ENCODE results near the gene ST3GAL3.
A peak's percentile ranks its signal among the peaks of the same experiment; 100 is the strongest.

Gene ST3GAL3

GRCh38 chr1:43969746-43970466, 262.6 kb downstream of the ST3GAL3 start, which contains the start of gene DPH2:
Gene DPH2, plus strand, starts transcription at chr1:43970010. Its CDS starts 166 bp downstream, at chr1:43970176.
- no peak within 1 kb of the TSS for H3K27ac ChIP-seq (ENCODE audit: insufficient read depth, low read depth, low read length, poor library complexity, severe bottlenecking)
- peak within 1 kb of the TSS; percentile 97 for H3K4me3 ChIP-seq (ENCODE audit: insufficient read depth, low read depth, low read length)
- WGBS, 2 experiments, result 1% methylated on average over 44 to 47 of the region's 47 CpGs

GRCh38 chr1:43970502-43970901, 263.2 kb downstream of the ST3GAL3 start:
- no peak overlapping the region for H3K27ac ChIP-seq (ENCODE audit: insufficient read depth, low read depth, low read length, poor library complexity, severe bottlenecking)
- WGBS, 2 experiments, result 57 to 63% methylated on average over 5 of the region's 5 CpGs

More at GRCh38 chr1:43969746-43970466, 262.6 kb downstream of the ST3GAL3 start, which contains the start of gene DPH2:
- Histone ChIP-seq H3K36me3 (ENCODE audit: control insufficient read depth, insufficient read depth, low read length) (no peaks in the 10 kb centered on the region), H3K4me1 (ENCODE audit: control insufficient read depth, insufficient read depth, low read length) (peaks cover 7% of the 10 kb centered on the region), H3K9me3 (ENCODE audit: control insufficient read depth, low read length) (no peaks in the 10 kb centered on the region), H3K27me3 (ENCODE audit: control insufficient read depth, insufficient read depth, low read length, poor library complexity, severe bottlenecking) (no peaks in the 10 kb centered on the region)

GRCh38 chr1:43970911-43971310, 263.6 kb downstream of the ST3GAL3 start:
- H3K9me3 ChIP-seq (ENCODE audit: control insufficient read depth, low read length), result no peaks in the 10 kb centered on the region
- H3K36me3 ChIP-seq (ENCODE audit: control insufficient read depth, insufficient read depth, low read length), result no peaks in the 10 kb centered on the region
- H3K4me1 ChIP-seq (ENCODE audit: control insufficient read depth, insufficient read depth, low read length), result peaks cover 11% of the 10 kb centered on the region
- no peaks in the 10 kb centered on the region for H3K27me3 ChIP-seq (ENCODE audit: control insufficient read depth, insufficient read depth, low read length, poor library complexity, severe bottlenecking)
- peak overlapping the region; percentile 97 for H3K4me3 ChIP-seq (ENCODE audit: insufficient read depth, low read depth, low read length)
- WGBS, 2 experiments, result 94 to 95% methylated on average over 9 of the region's 9 CpGs
- H3K27ac ChIP-seq (ENCODE audit: insufficient read depth, low read depth, low read length, poor library complexity, severe bottlenecking), result no peak overlapping the region

More at GRCh38 chr1:43970502-43970901, 263.2 kb downstream of the ST3GAL3 start:
- H3K36me3 ChIP-seq (ENCODE audit: control insufficient read depth, insufficient read depth, low read length), result no peaks in the 10 kb centered on the region
- peaks cover 7% of the 10 kb centered on the region for H3K4me1 ChIP-seq (ENCODE audit: control insufficient read depth, insufficient read depth, low read length)
- H3K4me3 ChIP-seq (ENCODE audit: insufficient read depth, low read depth, low read length), result peak overlapping the region; percentile 97
- no peaks in the 10 kb centered on the region for H3K27me3 ChIP-seq (ENCODE audit: control insufficient read depth, insufficient read depth, low read length, poor library complexity, severe bottlenecking)
- no peaks in the 10 kb centered on the region for H3K9me3 ChIP-seq (ENCODE audit: control insufficient read depth, low read length)

- Histone ChIP-seq H3K27ac (ENCODE audit: insufficient read depth, low read depth, low read length, poor library complexity, severe bottlenecking) (no peak overlapping the region), H3K9me3 (ENCODE audit: control insufficient read depth, low read length) (no peaks in the 10 kb centered on the region), H3K4me1 (ENCODE audit: control insufficient read depth, insufficient read depth, low read length) (peaks cover 17% of the 10 kb centered on the region), H3K27me3 (ENCODE audit: control insufficient read depth, insufficient read depth, low read length, poor library complexity, severe bottlenecking) (no peaks in the 10 kb centered on the region), H3K36me3 (ENCODE audit: control insufficient read depth, insufficient read depth, low read length) (peaks cover 4% of the 10 kb centered on the region), H3K4me3 (ENCODE audit: insufficient read depth, low read depth, low read length) (no peak overlapping the region)
- 95 to 96% methylated on average over 17 of the region's 17 CpGs for WGBS, 2 experiments
Observed at GRCh38 chr1:43971336-43971980, 264.1 kb downstream of the ST3GAL3 start.

GRCh38 chr1:43973981-43974442, 266.7 kb downstream of the ST3GAL3 start:
- Histone ChIP-seq H3K9me3 (ENCODE audit: control insufficient read depth, low read length) (no peaks in the 10 kb centered on the region), H3K27ac (ENCODE audit: insufficient read depth, low read depth, low read length, poor library complexity, severe bottlenecking) (no peak overlapping the region), H3K4me3 (ENCODE audit: insufficient read depth, low read depth, low read length) (peak overlapping the region; percentile 93), H3K36me3 (ENCODE audit: control insufficient read depth, insufficient read depth, low read length) (peaks cover 18% of the 10 kb centered on the region), H3K4me1 (ENCODE audit: control insufficient read depth, insufficient read depth, low read length) (peaks cover 23% of the 10 kb centered on the region), H3K27me3 (ENCODE audit: control insufficient read depth, insufficient read depth, low read length, poor library complexity, severe bottlenecking) (no peaks in the 10 kb centered on the region)
- WGBS, 2 experiments, result 44 to 46% methylated on average over 9 of the region's 9 CpGs

- peaks cover 23% of the 10 kb centered on the region for H3K4me1 ChIP-seq (ENCODE audit: control insufficient read depth, insufficient read depth, low read length)
- H3K27ac ChIP-seq (ENCODE audit: insufficient read depth, low read depth, low read length, poor library complexity, severe bottlenecking), result peak within 1 kb of the TSS; percentile 31
- WGBS, 2 experiments, result 0 to 1% methylated on average over 93 of the region's 93 CpGs
- H3K27me3 ChIP-seq (ENCODE audit: control insufficient read depth, insufficient read depth, low read length, poor library complexity, severe bottlenecking), result no peaks in the 10 kb centered on the region
- H3K36me3 ChIP-seq (ENCODE audit: control insufficient read depth, insufficient read depth, low read length), result peaks cover 18% of the 10 kb centered on the region
- no peaks in the 10 kb centered on the region for H3K9me3 ChIP-seq (ENCODE audit: control insufficient read depth, low read length)
- peak within 1 kb of the TSS; percentile 93 for H3K4me3 ChIP-seq (ENCODE audit: insufficient read depth, low read depth, low read length)
Observed at GRCh38 chr1:43974443-43975248, 267.3 kb downstream of the ST3GAL3 start, which contains the start of gene ATP6V0B. Gene ATP6V0B, plus strand, starts transcription at chr1:43974960. Its CDS starts 81 bp downstream, at chr1:43975041.

- Histone ChIP-seq H3K4me3 (ENCODE audit: insufficient read depth, low read depth, low read length) (peak overlapping the region; percentile 93), H3K36me3 (ENCODE audit: control insufficient read depth, insufficient read depth, low read length) (peaks cover 18% of the 10 kb centered on the region), H3K27ac (ENCODE audit: insufficient read depth, low read depth, low read length, poor library complexity, severe bottlenecking) (peak overlapping the region; percentile 31), H3K4me1 (ENCODE audit: control insufficient read depth, insufficient read depth, low read length) (peaks cover 30% of the 10 kb centered on the region), H3K9me3 (ENCODE audit: control insufficient read depth, low read length) (no peaks in the 10 kb centered on the region), H3K27me3 (ENCODE audit: control insufficient read depth, insufficient read depth, low read length, poor library complexity, severe bottlenecking) (no peaks in the 10 kb centered on the region)
- WGBS, 2 experiments, result 3% methylated on average over 33 to 34 of the region's 34 CpGs
Observed at GRCh38 chr1:43975249-43975961, 268.1 kb downstream of the ST3GAL3 start.

GRCh38 chr1:43976045-43976444, 268.7 kb downstream of the ST3GAL3 start:
- 90 to 94% methylated on average over 4 of the region's 4 CpGs for WGBS, 2 experiments
- Histone ChIP-seq H3K27me3 (ENCODE audit: control insufficient read depth, insufficient read depth, low read length, poor library complexity, severe bottlenecking) (no peaks in the 10 kb centered on the region), H3K36me3 (ENCODE audit: control insufficient read depth, insufficient read depth, low read length) (peaks cover 18% of the 10 kb centered on the region), H3K27ac (ENCODE audit: insufficient read depth, low read depth, low read length, poor library complexity, severe bottlenecking) (no peak overlapping the region), H3K9me3 (ENCODE audit: control insufficient read depth, low read length) (no peaks in the 10 kb centered on the region), H3K4me1 (ENCODE audit: control insufficient read depth, insufficient read depth, low read length) (peaks cover 26% of the 10 kb centered on the region), H3K4me3 (ENCODE audit: insufficient read depth, low read depth, low read length) (peak overlapping the region; percentile 93)

GRCh38 chr1:43976890-43977289, 269.6 kb downstream of the ST3GAL3 start:
- Histone ChIP-seq H3K27ac (ENCODE audit: insufficient read depth, low read depth, low read length, poor library complexity, severe bottlenecking) (no peak overlapping the region), H3K9me3 (ENCODE audit: control insufficient read depth, low read length) (no peaks in the 10 kb centered on the region), H3K4me3 (ENCODE audit: insufficient read depth, low read depth, low read length) (no peak overlapping the region), H3K27me3 (ENCODE audit: control insufficient read depth, insufficient read depth, low read length, poor library complexity, severe bottlenecking) (no peaks in the 10 kb centered on the region), H3K36me3 (ENCODE audit: control insufficient read depth, insufficient read depth, low read length) (peaks cover 18% of the 10 kb centered on the region), H3K4me1 (ENCODE audit: control insufficient read depth, insufficient read depth, low read length) (peaks cover 26% of the 10 kb centered on the region)
- whole genome bisulfite sequencing, 2 experiments, result 94 to 96% methylated on average over 8 of the region's 8 CpGs

Measured in ectodermal cell (in vitro differentiated cells).